ENCODE results near the gene NFIL3.
"Not testable (repeated sequence)": the region's sequence is repeated elsewhere in the genome, so short reads cannot be mapped to it uniquely, and the experiment has no call there.

The NFIL3 gene

DNA sequence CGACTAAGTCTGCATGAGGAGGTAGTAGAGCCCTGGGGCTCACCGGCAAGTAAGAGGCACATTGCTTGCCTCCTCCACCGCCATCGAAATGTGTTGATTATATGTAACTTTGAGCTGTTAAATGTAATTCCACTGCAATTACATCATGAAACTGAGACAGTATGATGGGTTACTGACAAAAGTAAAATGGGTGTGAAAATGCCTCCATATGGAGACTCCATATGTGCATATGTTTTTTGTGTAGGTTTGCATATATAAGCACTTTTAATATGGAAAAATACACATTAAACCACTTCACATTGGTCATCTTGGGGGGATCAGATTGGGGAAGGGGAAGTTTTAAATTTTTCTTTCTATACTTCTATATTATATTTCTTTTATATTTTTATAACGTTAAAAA, 29.8 kb downstream of the NFIL3 start:
- DNase-seq: no peak

- DNase-seq: no peak
These were observed 31.2 kb downstream of the NFIL3 start for GRCh38 chr9:91392435-91392834.

- DNase-seq: no peak
These were observed 31.8 kb downstream of the NFIL3 start for GRCh38 chr9:91391818-91392217.

- DNase-seq: no peak
These were observed 32.2 kb downstream of the NFIL3 start for GRCh38 chr9:91391412-91391811.

DNA sequence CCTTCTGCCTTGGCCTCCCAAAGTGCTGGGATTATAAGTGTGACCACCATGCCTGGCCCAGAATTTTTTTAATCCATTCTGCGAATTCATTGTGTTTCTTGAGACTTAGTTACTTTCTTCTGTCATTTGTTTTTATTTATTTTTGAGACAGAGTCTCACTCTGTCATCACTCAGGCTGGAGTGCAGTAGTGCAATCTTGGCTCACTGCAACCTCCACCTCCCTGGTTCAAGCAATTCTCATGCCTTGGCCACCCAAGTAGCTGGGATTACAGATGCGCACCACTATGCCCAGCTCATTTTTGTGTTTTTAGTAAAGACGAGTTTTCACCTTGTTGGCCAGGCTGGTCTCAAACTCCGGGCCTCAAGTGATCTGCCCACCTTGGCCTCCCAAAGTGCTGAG, 33.9 kb downstream of the NFIL3 start:
- not testable (repeated sequence) for DNase-seq

DNA sequence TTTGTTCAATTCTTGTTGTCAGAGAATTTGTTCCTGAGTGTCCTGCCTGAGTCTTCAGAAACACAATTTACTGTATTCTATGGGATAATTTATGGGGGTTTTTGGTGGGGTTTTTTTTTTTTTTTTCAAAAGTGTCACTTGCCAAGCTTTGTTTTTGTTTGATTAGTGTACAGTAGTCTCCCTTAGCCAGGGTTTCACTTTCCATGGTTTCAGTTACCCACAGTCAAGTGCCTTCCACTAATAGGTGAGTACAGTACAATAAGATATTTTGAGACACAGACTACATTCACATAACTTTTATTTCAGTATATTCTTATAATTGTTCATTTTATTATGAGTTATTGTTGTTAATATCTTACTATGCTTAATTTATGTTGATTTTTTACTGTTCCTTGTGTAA, 36.9 kb downstream of the NFIL3 start:
- DNase-seq: no peak

- no peak for DNase-seq
These were observed 38.7 kb downstream of the NFIL3 start for GRCh38 chr9:91384954-91385353.

GRCh38 chr9:91383577-91383976, 40.1 kb downstream of the NFIL3 start:
- DNase-seq: no peak

GRCh38 chr9:91382298-91382697, 41.3 kb downstream of the NFIL3 start:
- no peak for DNase-seq

- no peak for DNase-seq
These were observed 44.2 kb downstream of the NFIL3 start for GRCh38 chr9:91379426-91379825.

- no peak for DNase-seq
These were observed 44.9 kb downstream of the NFIL3 start for GRCh38 chr9:91378695-91379127.

- not testable (repeated sequence) for DNase-seq
These were observed 45.6 kb downstream of the NFIL3 start for GRCh38 chr9:91378054-91378453.

- DNase-seq: no peak
These were observed 47.4 kb downstream of the NFIL3 start for GRCh38 chr9:91376239-91376638.

DNA sequence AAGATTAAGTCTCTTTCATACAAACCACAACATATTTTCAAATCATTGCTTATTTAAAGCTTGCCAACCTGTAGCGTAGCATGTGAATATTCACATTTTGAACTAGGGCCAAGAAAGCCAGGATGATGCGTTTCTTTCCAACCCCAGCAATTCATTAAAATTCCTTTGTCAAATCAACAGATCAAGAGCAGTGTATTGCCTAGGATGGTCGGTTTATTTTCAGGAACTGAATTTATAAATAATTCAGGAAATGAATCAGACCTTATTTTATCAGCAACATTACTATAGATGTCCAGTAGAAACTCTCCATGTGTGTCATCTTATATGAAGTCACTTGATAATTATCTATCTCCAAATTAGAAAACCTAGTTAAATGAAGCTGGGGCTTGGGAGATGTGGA, 48.7 kb downstream of the NFIL3 start:
- no peak for DNase-seq

GRCh38 chr9:91371894-91372293, 51.7 kb downstream of the NFIL3 start:
- no peak for DNase-seq

DNA sequence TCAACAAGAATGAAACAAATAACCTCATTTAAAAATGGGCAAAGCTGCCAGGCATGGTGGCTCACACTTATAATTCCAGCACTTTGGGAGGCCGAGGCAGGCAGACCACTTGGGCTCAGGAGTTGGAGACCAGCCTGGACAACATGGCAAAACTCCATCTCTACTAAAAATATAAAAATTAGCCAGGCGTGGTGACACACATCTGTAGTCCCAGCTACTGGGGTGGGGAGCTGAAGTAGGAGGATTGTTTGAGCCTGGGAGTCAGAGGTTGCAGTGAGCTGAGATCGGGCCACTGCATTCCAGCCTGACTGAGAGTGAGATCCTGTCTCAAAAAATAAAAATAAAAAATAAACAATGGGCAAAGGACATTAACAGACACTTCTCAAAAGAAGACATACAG, 53.6 kb downstream of the NFIL3 start:
- not testable (repeated sequence) for DNase-seq

GRCh38 chr9:91364702-91365101, 58.9 kb downstream of the NFIL3 start:
- DNase-seq: no peak

DNA sequence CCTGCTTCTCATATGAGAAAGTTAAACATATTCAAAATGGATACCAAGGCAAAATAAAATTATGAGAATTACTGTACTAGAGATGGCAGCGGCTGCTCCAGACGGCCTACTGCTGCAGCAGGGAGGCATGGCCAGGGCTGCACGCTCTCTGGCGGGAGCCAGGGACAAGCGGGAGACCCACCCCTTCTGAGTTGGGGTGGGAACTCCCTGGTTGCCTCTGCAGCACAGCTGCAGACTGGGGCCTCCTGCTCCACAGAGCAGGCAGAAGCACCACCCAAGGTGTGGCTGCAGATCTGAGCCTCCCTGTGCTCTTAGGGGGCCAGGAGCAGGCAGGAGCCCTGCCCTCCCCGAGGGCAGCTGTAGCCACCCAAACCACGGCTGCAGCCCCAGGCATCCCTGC, 59.6 kb downstream of the NFIL3 start:
- DNase-seq: no peak

- DNase-seq: no peak
These were observed 61.5 kb downstream of the NFIL3 start for GRCh38 chr9:91362051-91362611.

DNA sequence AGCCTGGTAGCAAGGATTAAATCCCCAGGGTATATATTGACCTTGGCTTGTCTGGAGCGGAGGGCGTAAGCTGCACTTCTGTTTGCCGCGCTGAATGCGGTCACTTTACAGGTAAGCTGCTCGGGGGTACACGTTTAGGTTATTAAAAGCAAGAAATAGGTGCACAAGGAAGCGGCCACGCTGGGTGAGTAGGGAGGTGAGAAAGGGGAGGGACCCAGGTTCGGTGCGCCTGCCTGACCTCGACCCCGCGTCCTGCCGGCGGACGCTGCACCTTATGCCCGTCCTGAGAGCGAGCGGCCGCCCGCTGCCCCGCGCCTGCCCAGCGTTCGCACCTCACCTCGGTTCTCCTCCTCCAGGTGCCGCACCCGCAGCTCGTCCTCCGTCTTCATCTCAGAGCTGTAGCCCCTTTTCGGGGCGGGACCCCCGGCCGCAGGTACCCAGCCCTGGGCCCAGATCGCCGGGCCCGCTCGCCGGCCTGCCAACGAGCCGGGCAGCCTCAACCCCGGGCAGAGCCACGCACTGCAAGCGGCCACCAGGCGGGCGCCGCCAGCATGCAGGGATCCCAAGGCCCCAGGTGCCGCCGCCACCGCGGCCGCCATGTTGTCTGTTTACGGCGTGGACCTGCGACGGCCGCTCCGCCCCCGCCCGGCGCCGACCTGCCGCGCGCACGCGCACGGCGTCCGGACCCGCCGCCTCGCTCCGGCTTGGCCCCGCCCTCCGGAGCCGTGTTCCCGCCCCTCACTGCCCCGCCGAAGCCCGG, 62.2 kb downstream of the NFIL3 start, which contains the start of gene AUH:
AUH (minus strand) TSS at position 628 of the 760 bp plus-strand sequence; CDS start at position 599, 29 bp downstream.
- peak; percentile 60 for DNase-seq

- DNase-seq: no peak
These were observed 62.9 kb downstream of the NFIL3 start for GRCh38 chr9:91360551-91361290.

DNA sequence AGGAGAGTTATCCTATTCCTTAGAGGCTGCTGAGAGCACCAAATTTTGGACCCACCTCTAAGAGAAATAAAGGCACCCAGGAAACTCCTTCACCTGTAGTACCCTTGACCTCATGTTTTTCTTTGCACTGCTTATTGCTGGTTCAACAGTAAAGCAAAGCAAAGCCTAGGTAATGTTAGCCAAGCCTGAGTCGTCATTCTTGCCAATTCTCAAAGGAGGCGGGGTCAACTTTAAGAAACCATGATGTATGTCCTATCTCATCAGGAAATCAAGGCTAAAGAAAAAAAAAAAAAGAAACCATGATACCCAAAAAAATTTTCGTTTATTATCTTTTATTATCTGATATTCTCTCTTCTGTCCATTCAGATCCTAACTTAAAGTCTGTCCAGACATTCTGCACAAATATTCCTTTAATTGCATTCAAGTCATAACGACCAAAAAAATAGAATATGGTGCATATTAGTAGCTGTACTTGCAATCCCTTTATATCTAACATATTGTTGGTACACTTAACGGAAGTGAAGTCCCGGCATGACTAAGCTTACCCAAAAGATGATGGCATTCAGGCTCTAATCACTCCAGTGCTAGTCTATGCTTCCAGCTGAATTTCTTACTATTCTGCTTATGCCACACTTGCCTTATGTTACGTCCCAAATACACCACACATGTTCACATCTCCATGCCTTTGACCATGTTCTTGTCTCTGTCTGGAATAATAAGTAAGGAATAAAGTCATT, 63.7 kb downstream of the NFIL3 start:
- no peak for DNase-seq

DNA sequence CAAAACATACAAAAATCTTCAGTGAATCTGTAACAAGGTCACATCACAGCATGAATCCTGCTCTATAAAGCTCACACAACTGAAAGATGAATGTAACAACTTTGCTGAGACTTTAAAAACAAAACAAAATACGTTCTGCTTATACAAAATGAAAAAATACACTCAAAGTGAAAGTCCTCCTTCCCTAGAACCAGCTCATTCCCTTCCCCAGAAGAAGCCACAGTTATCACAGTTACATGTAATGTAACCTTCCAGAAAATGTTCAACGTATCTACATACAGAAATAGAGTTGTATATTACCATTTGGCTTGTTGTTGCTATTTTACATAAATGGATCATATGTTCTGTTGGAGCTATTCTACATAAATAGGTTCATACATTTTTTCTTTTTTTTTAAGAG, 64.5 kb downstream of the NFIL3 start:
- no peak for DNase-seq
